Measurements from ENCODE around the gene CST3. TPM values are rescaled to one million over a fixed set of nuclear protein-coding genes. Genes with fewer than 3 reads are reported as not detected.

Gene CST3
- total RNA-seq, 2 donors from 2014 or later = 884 to 914 TPM

GRCh38 chr20:23612396-23612795 is 25.4 kb downstream of the CST3 start:
- Histone ChIP-seq H3K4me3 (no peak overlapping the region), H3K4me1 (peaks cover 0 to 13% of the 10 kb centered on the region in 2 donors), H3K9me3 (no peaks in the 10 kb centered on the region), H3K36me3 (no peaks in the 10 kb centered on the region), H3K27me3 (no peaks in the 10 kb centered on the region), H3K27ac (no peak overlapping the region)
- TF ChIP-seq CTCF (IDR thresholded peaks at IDR 0.05) = no peak
- no peak for DNase-seq (ENCODE audit: low spot score)

- Histone ChIP-seq H3K9me3 (no peaks in the 10 kb centered on the region), H3K4me3 (no peak overlapping the region), H3K4me1 (peaks cover 0 to 13% of the 10 kb centered on the region in 2 donors), H3K36me3 (no peaks in the 10 kb centered on the region), H3K27ac (no peak overlapping the region), H3K27me3 (no peaks in the 10 kb centered on the region)
- no peak for DNase-seq (ENCODE audit: low spot score)
- TF ChIP-seq CTCF (IDR thresholded peaks at IDR 0.05) = no peak
Observed at GRCh38 chr20:23609486-23610109, 28.2 kb downstream of the CST3 start.

- Histone ChIP-seq H3K27ac (no peak overlapping the region), H3K36me3 (no peaks in the 10 kb centered on the region), H3K4me3 (no peak overlapping the region), H3K27me3 (no peaks in the 10 kb centered on the region), H3K9me3 (no peaks in the 10 kb centered on the region), H3K4me1 (peaks cover 0 to 3% of the 10 kb centered on the region in 2 donors)
- no peak for DNase-seq (ENCODE audit: low spot score)
- no peak for TF ChIP-seq CTCF (IDR thresholded peaks at IDR 0.05)
Observed at GRCh38 chr20:23608251-23608846, 29.4 kb downstream of the CST3 start.

- no peak for DNase-seq (ENCODE audit: low spot score)
- no peaks in the 10 kb centered on the region for H3K4me1 ChIP-seq
- no peaks in the 10 kb centered on the region for H3K27me3 ChIP-seq
- no peak overlapping the region for H3K27ac ChIP-seq
- no peak for TF ChIP-seq CTCF (IDR thresholded peaks at IDR 0.05)
- H3K36me3 ChIP-seq = no peaks in the 10 kb centered on the region
- no peak overlapping the region for H3K4me3 ChIP-seq
- no peaks in the 10 kb centered on the region for H3K9me3 ChIP-seq
Observed at GRCh38 chr20:23607497-23608245, 30.1 kb downstream of the CST3 start.

GRCh38 chr20:23606652-23607049 is 31.1 kb downstream of the CST3 start:
- no peaks in the 10 kb centered on the region for H3K4me1 ChIP-seq
- peak; percentile 88 to 91 for TF ChIP-seq CTCF (IDR thresholded peaks at IDR 0.05)
- H3K9me3 ChIP-seq = no peaks in the 10 kb centered on the region
- no peaks in the 10 kb centered on the region for H3K27me3 ChIP-seq
- peak; percentile 82 for DNase-seq (ENCODE audit: low spot score)
- no peaks in the 10 kb centered on the region for H3K36me3 ChIP-seq
- no peak overlapping the region for H3K4me3 ChIP-seq
- H3K27ac ChIP-seq = no peak overlapping the region

Data from right atrium auricular region (tissue), 2 donors.